GF-D8 (cell line): ENCODE data around the gene SLC25A24.

Experiments
- DNase-seq: peaks from one replicate; lab custom pipeline; 2025; lab: John Stamatoyannopoulos, UW

The SLC25A24 gene

GRCh38 chr1:108096089-108096488 lies 104.1 kb downstream of the SLC25A24 start:
- DNase-seq, result no peak

- no peak for DNase-seq
These were observed 110.7 kb downstream of the SLC25A24 start for GRCh38 chr1:108089477-108089876.

GRCh38 chr1:108085628-108086027 lies 114.5 kb downstream of the SLC25A24 start:
- DNase-seq, result no peak

GRCh38 chr1:108084866-108085477 lies 115.2 kb downstream of the SLC25A24 start:
- DNase-seq, result no peak
